ENCODE results near the gene ATF5. TPM values are rescaled to one million over a fixed set of nuclear protein-coding genes. Genes with fewer than 3 reads are reported as not detected.

The ATF5 gene
- total RNA-seq, 6 experiments from 2014 or later, result 475 to 1,724 (median 619) TPM

DNA sequence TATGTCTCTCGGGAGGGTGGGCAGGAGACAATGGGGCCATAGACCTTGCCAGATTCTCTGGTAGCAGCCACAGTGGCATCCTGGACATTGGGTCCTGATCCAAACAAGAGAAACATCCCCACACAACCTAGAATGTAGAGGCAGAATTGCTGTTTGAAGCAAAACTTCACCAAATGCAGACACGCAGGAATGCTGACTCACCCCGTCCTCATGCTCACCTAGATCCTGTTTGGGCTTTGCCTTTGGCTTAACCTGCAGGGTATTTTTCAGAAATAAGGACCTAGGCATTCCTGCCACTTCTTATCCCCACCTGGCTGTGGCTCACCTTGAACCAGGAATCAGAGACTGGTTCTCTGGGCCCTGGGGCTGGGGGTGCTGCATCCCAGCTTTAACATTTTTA lies 44.2 kb upstream of the ATF5 start:
- no peak for DNase-seq
- H3K27me3 ChIP-seq, result no peaks in the 10 kb centered on the region

GRCh38 chr19:49887037-49887664 lies 41.9 kb upstream of the ATF5 start:
- peak in 1 of 4 donors; percentile 29 for ATAC-seq
- no peaks in the 10 kb centered on the region for H3K27me3 ChIP-seq
- no peak overlapping the region for H3K27ac ChIP-seq
- H3K4me1 ChIP-seq, result peaks cover 0 to 7% (median 0%) of the 10 kb centered on the region in 4 donors
- peak in 1 of 3 donors; percentile 44 for DNase-seq
- intact Hi-C loops (cut with DNase I), result no loop called here
- H3K36me3 ChIP-seq, result peaks cover 3 to 39% (median 22%) of the 10 kb centered on the region in 4 donors
- TF ChIP-seq POLR2A (IDR thresholded peaks at IDR 0.05), result no peak
- TF ChIP-seq CTCF (IDR thresholded peaks at IDR 0.05), result no peak
- H3K9me3 ChIP-seq, result no peaks in the 10 kb centered on the region
- WGBS (ENCODE audit: insufficient coverage, low coverage, low lambda C conversion rate, missing lambda C conversion rate), result 55% methylated on average over 9 of the region's 23 CpGs
- no peak overlapping the region for H3K4me3 ChIP-seq

More for the DNA sequence above, 44.2 kb upstream of the ATF5 start:
- WGBS (ENCODE audit: insufficient coverage, low coverage, low lambda C conversion rate, missing lambda C conversion rate), result 80% methylated on average over 1 of the region's 3 CpGs
- H3K4me1 ChIP-seq, result no peaks in the 10 kb centered on the region
- H3K9me3 ChIP-seq, result no peaks in the 10 kb centered on the region
- intact Hi-C loops (cut with DNase I), result no loop called here
- H3K36me3 ChIP-seq, result peaks cover 3 to 60% (median 34%) of the 10 kb centered on the region in 4 donors
- no peak for ATAC-seq
- H3K4me3 ChIP-seq, result no peak overlapping the region
- no peak overlapping the region for H3K27ac ChIP-seq
- TF ChIP-seq POLR2A (IDR thresholded peaks at IDR 0.05) (no peak), CTCF (IDR thresholded peaks at IDR 0.05) (no peak)

DNA sequence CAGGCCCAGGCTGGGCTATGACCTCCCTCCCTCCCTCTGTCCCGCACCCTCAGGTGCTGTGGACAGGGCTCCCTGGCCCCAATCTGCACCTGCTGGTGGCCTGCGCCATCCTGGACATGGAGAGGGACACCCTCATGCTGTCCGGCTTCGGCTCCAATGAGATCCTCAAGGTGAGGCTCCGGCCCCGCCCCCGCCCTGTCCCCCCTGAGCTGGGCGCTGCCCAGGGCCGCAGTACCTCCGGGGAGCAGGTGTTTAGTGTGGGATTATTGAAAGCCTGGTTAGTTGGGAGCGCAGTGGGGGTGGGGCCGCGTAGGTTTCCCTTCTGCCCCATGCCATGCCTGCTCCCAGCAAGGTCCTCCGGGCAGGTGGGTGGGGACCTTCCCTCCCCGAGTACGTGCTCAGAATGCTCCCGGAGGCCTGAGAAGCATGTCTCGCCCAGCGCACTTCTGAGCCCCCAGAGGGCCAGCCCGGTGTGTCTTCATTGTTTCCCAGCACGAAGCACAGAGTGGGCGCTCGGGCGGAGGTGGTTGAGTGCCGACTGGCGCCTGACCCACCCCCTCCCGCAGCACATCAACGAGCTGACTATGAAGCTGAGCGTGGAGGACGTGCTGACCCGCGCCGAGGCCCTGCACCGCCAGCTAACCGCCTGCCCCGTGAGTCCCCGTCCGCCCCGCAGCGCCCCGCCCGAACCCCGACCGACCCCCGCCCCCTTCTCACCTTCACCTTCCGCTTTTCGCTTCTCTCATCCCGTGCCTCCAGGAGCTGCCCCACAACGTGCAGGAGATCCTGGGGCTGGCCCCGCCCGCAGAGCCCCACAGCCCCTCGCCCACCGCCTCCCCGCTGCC lies 41.1 kb upstream of the ATF5 start:
- H3K4me3 ChIP-seq, result no peak overlapping the region
- peak in 1 of 3 donors; percentile 44 for DNase-seq

DNA sequence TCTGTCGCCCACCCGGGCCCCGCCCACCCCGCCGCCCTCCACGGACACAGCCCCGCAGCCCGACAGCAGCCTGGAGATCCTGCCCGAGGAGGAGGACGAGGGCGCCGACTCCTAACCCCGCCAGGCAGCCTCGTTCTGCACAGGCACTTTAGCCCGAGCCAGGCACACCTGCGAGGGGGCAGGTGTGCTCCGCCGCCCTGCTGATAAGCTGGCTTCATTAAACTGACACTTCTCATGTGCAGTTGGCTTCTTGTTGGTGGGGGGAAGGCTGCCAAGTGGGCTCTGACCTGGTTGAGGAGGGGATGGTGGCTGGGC lies 40.5 kb upstream of the ATF5 start:
- no peak for DNase-seq
- no peaks in the 10 kb centered on the region for H3K27me3 ChIP-seq
- ATAC-seq, result no peak
- H3K9me3 ChIP-seq, result no peaks in the 10 kb centered on the region
- H3K4me3 ChIP-seq, result no peak overlapping the region
- no peak overlapping the region for H3K27ac ChIP-seq
- peaks cover 3 to 26% (median 10%) of the 10 kb centered on the region in 4 donors for H3K36me3 ChIP-seq
- TF ChIP-seq POLR2A (IDR thresholded peaks at IDR 0.05), result no peak
- no peak for TF ChIP-seq CTCF (IDR thresholded peaks at IDR 0.05)
- WGBS (ENCODE audit: insufficient coverage, low coverage, low lambda C conversion rate, missing lambda C conversion rate), result 91% methylated on average over 10 of the region's 18 CpGs
- intact Hi-C loops (cut with DNase I), result no loop called here
- peaks cover 0 to 7% (median 0%) of the 10 kb centered on the region in 4 donors for H3K4me1 ChIP-seq

More for the DNA sequence above, 41.1 kb upstream of the ATF5 start:
- Histone ChIP-seq H3K9me3 (no peaks in the 10 kb centered on the region), H3K4me1 (peaks cover 0 to 7% (median 0%) of the 10 kb centered on the region in 4 donors), H3K36me3 (peaks cover 3 to 32% (median 14%) of the 10 kb centered on the region in 4 donors), H3K27me3 (no peaks in the 10 kb centered on the region), H3K27ac (no peak overlapping the region)
- intact Hi-C loops (cut with DNase I), result no loop called here
- ATAC-seq, result no peak
- 90% methylated on average over 24 of the region's 54 CpGs for WGBS (ENCODE audit: insufficient coverage, low coverage, low lambda C conversion rate, missing lambda C conversion rate)
- no peak for TF ChIP-seq CTCF (IDR thresholded peaks at IDR 0.05)
- TF ChIP-seq POLR2A (IDR thresholded peaks at IDR 0.05), result no peak

Data from right lobe of liver (tissue), 6 donors.